Right lung (tissue), 5 donors: ENCODE measurements around the gene TEX264. TPM values are rescaled to one million over a fixed set of nuclear protein-coding genes. Genes with fewer than 3 reads are reported as not detected.

ENCODE experiments used
- DNase-seq, 2 donors: peaks; one replicate each; pipeline ENCODE4 v3.0.0-alpha.2; 2013
- polyA plus RNA-seq, 5 donors: library from polyadenylated mRNA; unstranded; fragments of 120-200 nt; gene quantifications; one replicate each; pipeline versions ENCODE4 v1.2.1 to v1.2.3, GENCODE V29; 2013; ENCODE audit warnings: inconsistent platforms in 1 of 5, low replicate concordance in 1 of 5; ENCODE audit not compliant: insufficient read length in 5 of 5, insufficient read depth in 1 of 5

The TEX264 gene
- polyA plus RNA-seq, 5 donors: 32.4 to 41.7 (median 36.9) TPM

GRCh38 chr3:51673181-51673801, 2.2 kb downstream of the TEX264 start:
- DNase-seq: no peak

DNA sequence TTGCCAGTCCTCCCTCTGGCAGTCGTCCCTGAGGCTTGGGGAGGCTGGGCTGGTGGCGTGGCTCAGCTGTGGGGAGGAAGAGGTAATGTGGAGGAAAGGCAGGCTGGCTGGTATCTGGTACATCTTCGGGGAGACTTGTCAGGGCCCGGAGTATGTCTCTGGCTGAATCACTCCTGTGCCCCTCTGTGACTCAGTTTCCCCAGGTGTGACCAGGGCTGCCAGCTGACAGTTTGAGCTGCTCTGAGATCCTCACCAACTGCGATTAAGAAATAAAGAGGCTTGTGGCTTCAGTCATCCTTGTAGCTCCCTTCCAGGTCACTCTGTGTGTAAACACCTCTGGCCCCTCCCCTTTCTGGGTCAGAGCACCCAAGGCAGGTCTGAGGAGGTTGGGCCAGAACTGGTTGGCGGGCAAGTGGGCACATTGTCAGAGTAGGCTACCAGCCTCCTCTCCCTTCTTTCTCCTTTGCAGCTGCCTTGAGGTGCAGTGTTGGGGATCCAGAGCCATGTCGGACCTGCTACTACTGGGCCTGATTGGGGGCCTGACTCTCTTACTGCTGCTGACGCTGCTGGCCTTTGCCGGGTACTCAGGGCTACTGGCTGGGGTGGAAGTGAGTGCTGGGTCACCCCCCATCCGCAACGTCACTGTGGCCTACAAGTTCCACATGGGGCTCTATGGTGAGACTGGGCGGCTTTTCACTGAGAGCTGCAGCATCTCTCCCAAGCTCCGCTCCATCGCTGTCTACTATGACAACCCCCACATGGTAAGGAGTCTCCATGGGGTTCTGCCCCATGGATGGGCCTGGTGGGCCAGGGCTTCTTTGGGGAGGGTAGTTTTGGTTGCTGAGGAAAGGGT, 3.0 kb downstream of the TEX264 start:
- no peak for DNase-seq

- DNase-seq: no peak
Measured at GRCh38 chr3:51675201-51675611, 4.2 kb downstream of the TEX264 start.

DNA sequence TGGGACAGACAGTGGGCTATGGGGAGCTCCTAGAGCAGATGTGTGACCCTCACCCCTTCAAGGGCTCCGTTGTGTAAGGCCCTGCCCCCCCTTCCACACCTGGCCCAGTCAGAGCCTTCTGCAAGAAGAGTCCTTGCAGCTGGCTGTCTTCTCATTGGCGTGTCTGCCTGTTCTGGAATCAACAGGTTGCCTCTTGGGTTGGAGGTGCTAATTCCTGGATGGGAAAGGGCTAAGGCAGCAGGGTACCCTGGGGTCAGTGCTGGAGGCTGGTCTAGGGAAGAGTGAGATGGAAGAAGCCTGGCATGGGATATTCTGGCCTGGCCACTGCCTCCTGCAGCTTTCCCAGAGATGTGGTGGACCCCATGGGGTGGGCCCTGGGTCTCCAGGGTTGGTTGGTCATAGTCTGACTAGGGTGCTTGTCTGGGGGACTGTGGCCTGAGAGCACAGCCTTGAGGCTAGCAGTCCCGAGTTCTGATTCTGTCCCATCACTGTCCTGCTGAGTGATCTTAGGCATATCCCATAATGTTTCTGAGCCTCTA, 5.1 kb downstream of the TEX264 start:
- no peak for DNase-seq

DNA sequence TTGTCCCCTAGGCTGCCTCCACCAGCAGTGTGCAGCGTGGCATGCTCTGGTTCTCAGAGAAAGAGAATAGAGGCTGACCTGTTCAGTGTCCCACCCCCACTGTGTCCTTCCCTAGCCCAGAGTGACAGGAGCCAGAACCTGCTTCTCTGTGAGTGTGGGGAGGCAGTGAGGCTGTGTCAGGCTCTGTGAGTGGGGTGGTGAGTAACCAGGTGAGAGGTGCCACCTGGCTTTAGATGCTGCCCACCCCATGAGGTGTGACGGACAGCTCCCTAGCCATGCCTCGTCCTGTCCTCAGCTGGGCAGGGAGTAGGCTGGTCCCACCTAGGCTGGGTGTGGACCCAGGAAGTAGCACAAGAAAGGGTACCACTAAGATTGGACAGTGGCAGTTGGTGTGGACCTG, 6.3 kb downstream of the TEX264 start:
- DNase-seq: no peak

DNA sequence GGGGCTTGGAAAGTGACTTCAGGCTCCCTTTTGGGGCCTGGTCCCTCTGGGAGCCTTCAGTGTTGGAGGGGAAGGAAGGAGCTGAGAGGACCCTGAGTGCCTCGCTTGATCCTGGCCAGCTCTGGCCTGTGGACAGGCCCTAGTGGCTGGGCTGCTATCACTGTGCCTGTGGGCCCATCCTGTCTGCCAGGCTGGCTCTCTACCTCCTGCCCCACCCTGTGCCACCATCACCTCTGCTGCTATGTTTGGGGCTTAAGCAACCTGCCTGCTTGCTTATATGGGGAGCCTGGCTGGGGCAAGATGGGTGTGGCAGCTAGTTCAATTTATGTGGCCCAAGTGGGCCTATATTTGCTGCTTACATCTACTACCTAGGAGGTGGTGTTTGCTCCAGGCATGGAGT, 7.1 kb downstream of the TEX264 start:
- DNase-seq: no peak

DNA sequence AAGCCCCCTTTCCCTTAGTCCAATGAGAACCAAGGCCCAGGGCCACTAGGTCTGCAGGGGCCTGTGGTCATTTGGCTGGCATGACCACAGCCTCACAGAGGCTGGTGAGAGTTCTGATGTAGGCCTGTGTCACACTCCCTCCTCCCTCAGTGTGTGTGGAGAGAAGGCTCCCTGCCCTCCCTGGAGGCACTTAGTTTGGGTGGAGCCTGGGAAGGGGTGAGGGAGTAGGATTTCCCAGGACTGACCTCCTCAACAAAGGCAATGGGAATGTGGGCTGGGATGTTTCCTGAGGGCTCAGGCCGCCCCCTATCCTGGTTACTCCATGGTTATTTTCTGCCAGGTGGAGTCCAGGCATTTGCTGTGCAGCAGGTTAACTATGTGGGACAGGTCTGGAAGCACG, 7.6 kb downstream of the TEX264 start:
- no peak for DNase-seq

DNA sequence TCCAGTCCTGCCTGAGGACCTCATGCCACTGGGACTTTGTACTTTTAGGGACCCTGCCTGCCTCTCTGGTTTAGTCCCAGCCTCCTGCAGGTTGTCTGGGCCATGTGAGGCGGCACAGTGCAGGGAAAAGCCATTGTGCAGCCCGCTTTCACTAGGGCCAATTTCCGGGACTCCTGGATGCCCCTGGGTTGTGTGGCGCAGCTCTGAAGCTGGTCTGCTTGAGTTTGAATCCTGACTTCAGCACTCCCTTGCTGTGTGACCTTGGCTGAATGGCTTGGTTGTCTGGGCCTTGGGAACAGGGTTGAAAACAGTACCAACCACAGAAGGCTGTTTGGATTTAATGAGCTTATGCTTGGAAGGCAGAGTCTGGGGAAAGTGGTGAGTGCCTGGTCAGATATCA, 8.3 kb downstream of the TEX264 start:
- DNase-seq: no peak

DNA sequence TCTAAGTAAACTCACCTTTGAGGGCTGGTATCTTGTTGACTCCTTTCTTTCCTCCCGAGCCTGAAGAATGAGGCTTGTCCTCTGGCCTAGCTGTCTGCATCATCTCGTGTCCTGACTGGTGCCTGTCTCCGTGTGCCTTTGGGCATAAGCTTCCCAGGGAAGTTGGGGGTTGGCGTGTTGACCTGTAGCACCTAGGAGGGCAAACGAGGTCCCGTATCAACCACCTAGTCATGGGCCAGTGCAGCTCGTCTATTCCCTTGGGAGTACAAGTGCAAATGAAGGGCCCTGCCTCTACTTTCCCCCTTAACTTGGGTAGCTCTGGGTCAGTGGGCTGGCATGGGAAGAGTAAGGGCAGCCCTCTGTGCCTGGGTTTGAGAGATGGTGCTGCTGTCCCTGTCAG, 8.7 kb downstream of the TEX264 start:
- no peak for DNase-seq

- no peak for DNase-seq
Measured at GRCh38 chr3:51680196-51680595, 9.1 kb downstream of the TEX264 start.

DNA sequence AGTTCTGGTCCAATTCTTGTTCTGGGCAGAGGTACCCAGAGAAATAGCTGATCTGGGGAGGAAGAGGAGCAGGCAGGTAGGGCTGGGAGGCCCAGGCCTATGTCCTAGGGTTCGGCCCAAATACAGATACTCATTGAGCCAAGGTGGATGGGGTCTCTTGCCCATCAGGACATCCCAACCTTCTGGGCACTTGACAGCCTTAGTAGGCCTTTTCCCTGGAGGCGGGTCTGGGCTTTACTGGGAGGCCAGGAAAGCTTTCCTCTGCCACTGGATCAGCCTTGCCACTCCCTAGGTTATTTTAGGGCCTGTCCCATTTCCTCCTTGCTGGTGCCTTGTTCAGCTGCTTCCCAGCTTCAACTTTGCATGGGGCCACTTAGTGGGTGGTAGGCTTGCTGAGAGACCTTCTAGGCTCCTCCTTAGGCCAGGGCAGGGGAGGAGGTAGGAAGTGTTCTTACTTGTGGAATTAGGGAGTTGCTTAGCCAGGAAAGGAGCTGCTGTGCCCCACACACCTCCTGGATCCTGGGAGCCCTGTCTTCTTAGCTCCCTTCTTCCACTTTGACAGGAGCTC, 9.7 kb downstream of the TEX264 start:
- DNase-seq: no peak

- no peak for DNase-seq
Measured at GRCh38 chr3:51681453-51681852, 10.4 kb downstream of the TEX264 start.

GRCh38 chr3:51682079-51682478, 11.0 kb downstream of the TEX264 start:
- peak; percentile 50 to 67 for DNase-seq

DNA sequence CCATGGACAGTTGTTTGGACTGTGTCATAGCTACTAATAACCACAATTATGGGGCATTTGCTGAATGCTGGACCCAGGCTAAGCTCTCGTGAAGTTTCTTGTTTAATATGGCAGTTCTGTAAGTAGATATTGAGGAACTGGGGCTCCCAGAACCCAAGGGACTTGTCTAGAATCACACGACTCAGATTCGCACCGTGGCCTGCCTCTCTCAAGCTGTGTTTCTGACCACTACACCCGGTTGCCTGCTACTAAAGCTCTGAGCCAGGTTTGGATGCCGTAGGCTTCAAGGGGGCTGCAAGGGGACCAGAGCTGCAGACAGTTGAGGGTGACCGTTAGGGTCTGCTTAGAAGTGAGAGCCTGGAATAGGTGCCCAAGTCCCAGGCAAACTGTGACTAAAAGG, 11.5 kb downstream of the TEX264 start:
- no peak for DNase-seq

GRCh38 chr3:51683566-51683965, 12.5 kb downstream of the TEX264 start:
- DNase-seq: no peak

DNA sequence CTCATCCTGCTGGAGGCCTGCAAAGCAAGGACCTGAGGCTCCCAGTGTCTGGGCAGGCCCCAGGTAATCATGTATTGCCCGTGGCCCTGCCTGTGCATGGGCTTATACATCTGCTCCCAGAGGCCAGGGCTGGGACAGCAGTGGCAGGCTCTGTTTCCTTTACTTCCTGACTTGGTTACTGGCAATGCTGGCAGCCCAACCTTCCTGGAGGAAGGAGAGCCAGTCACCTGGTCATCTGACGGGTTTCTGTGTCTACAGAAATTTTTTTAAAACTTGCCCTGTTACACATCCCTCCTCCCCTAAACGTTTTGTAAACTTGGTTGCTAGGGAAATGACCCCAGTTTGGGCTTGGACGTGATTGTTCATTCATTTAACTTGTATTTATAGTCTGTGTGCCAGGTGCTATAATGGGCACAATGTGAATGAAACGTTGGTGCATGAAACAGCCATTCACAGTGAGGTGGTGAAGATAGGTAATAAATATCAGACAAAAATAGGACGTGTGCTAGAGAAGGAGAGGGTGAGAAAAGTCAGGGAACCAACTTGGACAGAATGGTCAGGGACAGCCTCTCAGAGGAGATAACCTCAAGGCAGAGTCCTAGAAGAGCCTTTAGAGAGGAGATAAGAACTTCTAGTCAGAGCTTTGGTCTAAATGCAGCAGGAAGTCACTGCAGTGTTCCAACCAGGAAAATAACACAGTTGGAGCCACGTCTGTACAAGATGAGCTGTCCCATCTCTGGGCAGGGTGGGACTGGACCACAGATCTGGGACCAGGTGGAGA, 14.1 kb downstream of the TEX264 start:
- DNase-seq: no peak

GRCh38 chr3:51686056-51686455, 15.0 kb downstream of the TEX264 start:
- DNase-seq: no peak

- peak in 1 of 2 donors; percentile 17 for DNase-seq
Measured at GRCh38 chr3:51686512-51687215, 15.6 kb downstream of the TEX264 start.

GRCh38 chr3:51687431-51688205, 16.6 kb downstream of the TEX264 start:
- DNase-seq: no peak

GRCh38 chr3:51688206-51688600, 17.2 kb downstream of the TEX264 start:
- DNase-seq: no peak

DNA sequence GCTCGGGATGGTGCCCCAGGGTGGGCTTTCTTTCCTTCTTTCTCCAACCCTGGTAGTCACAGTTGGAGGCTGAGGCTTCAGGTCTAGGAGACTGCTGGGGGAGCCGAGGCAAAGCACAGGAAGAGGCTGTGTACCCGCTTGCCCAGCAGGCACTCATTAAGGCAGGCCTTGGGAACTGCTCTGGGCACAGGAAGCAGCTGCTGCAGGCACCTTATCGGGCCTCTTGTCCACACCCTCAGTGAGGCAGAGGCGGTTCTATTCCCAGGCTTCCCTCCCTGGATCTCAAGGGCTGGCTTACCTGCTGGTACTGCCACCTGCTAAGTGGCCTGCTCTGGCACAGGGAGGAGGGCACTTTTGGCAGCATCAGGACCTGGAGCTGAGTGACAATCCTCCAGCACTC, 20.0 kb downstream of the TEX264 start:
- no peak for DNase-seq
